NOMO-1 (cell line): ENCODE data around the gene ADAM23.

Source experiments
- DNase-seq, 2 experiments: peaks; one replicate each; lab custom pipeline; 2025; ENCODE audit not compliant: unreplicated experiment in 2 of 2; lab: John Stamatoyannopoulos, UW

Gene ADAM23

DNA sequence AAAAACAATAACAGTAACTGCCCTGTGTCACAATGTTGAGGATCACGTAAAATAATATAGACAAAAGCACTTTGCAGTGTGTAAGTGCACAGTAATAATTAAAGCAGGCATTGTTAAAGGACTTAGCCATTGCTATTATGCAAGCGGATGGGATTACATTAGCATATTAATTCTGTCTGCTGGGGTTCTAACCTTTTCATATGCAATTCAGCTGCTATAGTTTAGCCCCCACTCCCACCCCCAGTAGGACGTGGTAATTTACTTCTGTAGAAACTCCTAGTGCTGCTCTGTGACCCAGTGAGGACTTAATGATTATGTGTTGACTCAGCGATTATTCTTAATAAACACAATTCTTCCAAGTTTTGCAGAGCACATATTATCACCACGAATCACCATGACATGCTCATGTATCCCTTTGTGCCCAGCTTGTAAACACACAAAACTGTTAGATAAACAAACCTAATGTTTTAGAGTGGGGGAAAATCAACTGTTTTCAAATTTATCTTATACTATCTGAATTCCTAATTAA lies 5.1 kb upstream of the ADAM23 start:
- DNase-seq: no peak

- peak in 1 of 2 experiments; percentile 11 for DNase-seq
Measured at GRCh38 chr2:206442474-206442832, 879 bp upstream of the ADAM23 start.

DNA sequence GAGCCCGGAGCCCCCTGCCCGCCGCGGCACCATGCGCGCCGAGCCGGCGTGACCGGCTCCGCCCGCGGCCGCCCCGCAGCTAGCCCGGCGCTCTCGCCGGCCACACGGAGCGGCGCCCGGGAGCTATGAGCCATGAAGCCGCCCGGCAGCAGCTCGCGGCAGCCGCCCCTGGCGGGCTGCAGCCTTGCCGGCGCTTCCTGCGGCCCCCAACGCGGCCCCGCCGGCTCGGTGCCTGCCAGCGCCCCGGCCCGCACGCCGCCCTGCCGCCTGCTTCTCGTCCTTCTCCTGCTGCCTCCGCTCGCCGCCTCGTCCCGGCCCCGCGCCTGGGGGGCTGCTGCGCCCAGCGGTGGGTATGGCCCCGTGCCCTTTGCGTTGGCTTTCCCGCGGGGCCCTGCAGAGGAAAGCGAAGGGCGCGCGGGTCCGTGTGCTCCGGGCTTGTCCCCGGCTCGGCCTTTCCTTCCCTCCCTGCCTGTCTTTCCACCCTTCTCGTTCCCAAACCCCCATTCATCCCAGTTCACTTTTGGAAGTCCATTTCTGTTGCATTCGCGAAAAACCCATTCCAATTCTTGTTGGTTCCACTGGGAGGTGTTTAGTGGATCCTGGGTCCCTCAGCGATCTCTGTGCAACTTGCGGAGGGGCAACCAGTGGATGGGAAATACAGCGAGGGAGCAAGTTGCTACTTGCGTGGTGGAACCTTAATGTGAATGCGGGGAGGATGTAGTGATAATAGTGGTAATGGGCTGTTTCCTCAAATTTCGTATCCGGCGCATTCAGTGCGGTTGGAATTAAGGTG lies 599 bp downstream of the ADAM23 start:
- DNase-seq: peak in 1 of 2 experiments; percentile 28

DNA sequence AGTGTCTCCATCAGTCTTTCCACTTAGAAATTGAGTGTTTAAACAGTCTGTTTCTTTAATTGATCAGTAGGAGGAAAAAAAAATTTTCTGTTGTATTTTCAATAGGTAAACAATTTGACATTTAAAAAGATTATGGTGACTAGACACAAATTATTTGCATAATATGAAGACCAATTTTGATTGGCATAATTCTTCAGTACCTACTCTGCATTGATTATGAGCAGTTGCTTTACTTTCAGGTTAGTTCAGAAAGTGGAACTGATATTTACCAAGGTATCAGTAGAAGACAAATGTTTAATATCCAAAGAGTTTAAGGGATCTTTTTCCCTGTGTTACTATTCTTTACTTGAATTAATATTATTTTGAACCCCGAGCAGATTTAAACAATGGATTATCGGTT lies 2.6 kb downstream of the ADAM23 start:
- DNase-seq: no peak

DNA sequence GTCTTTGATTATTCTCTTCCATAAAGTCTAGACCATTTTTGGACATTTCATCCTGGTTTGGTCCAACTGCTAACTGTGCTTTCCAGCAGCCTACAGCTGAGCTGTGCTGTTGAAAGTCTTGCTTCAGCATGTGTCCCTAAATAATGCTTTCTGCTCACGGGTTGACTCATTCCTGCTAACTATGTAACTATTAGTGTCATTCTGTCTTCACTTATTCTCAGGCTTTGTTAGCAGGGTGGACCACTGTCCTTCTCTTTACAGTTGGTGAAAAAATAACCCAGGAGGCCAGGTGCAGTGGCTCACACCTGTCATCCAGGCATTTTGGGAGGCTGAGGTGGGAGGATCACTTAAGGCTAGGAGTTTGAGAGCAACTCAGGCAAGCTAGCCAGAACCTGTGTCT lies 8.9 kb downstream of the ADAM23 start:
- DNase-seq: no peak

DNA sequence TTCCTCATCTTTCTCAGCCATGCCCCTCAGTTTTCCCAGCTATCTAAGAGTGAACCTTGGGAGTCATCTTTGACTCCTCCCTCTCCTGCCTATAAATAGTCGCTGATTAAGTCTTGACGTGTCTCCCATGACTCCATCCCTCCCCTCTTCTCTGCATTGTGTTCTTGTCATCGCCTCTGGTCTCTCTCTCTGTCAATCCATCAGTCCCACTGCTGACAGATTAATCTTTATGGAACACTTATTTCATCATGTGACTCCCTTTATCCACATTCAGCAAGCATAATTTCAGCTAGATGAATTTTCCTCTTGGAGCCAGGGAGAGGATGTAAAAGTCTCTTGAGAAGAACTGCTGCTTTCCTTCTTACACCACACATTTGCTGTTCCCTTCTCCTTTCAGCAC lies 9.4 kb downstream of the ADAM23 start:
- DNase-seq: no peak

- no peak for DNase-seq
Measured at GRCh38 chr2:206456078-206456754, 12.9 kb downstream of the ADAM23 start.

DNA sequence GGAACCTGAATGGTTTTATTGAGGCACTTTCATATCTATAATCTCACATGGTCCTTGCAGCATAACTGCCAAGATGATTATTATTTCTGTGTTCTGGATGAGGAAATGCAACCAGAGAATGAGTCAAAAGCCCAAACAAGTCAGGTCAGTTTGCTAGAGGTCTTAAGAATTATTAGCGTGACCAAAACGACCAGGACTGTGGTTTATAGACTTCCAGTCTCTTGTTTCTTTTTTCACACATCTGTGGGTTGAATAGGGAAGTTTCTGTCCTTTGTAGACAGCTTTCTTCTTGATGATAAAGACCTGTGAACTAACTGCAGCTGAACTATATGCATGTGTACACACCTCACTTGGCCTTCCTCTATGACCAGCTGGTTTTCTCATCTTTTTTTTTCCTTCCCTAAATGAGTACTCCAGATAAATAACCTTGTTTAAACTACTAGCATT lies 13.9 kb downstream of the ADAM23 start:
- DNase-seq: peak; percentile 62 to 89

DNA sequence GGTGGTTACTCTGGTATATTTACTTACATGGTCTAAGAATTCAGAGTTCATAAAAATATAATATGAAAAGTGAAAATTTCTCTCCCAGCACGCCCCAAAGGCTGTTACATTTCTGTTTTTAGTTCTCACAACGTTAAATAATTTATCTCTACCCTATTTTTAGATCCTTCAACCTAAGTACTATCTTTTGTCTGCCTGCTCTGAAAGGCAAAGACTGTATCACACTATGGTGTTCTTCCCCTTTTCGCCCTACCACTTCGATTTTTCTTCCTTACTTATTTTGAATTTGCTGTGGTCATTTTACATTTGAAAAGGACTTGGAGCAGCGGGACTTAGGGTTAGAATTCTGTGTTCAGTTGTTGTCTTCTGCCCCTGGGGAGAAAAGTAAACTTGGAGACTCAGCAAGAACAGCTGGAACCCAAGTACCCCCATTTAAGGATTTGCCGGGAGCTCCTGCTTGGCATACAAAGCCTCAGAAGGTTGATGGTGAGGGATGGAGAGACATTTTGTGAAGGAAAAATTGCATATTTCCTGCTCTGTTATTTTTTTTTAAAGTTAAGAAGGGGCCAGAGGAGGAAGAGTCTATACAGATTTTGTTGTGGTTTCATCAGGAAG lies 19.0 kb downstream of the ADAM23 start:
- DNase-seq: peak in 1 of 2 experiments; percentile 39

GRCh38 chr2:206463685-206464084 lies 20.4 kb downstream of the ADAM23 start:
- DNase-seq: no peak

GRCh38 chr2:206464597-206464996 lies 21.3 kb downstream of the ADAM23 start:
- DNase-seq: no peak

DNA sequence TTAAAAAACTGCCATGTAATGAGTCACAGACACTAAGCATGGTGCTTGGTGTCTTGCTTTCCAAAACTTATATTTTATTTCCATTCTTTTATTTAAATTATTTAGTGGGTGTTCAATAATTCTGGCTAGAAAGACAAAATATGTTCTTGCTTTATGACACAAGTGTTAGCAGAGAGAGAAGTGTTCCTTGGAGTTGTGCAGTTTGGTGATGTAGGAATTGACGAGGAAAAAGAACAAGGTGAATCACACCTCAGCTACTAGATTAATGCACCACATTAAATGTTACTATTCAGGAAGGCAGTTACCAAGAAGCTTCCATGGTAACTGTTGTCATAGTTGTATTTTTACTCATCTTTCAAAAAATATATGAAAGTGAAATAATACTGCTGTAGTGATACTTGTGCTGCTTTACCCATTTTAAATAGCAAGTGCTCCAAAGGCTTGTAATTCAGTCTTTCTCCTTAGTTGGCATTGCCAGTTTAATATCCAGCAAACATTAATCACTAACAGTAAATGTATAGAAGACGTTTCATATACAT lies 28.3 kb downstream of the ADAM23 start:
- DNase-seq: no peak

DNA sequence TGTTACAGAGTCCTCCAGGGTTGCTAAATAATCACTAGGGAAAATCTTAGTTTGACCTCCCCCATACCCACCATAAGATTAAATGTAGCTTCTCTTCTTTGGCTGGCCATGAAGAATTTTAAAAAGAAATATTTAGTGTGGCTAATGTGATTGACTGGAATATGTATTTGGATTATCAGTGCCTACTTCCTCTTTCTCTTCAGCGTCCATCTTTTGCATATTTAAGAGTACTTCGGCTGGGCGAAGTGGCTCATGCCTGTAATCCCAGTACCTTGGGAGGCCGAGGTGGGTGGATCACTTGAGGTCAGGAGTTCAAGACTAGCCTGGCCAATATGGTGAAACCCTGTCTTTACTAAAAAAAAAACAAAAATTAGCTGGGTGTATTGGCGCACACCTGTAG lies 28.8 kb downstream of the ADAM23 start:
- DNase-seq: no peak

DNA sequence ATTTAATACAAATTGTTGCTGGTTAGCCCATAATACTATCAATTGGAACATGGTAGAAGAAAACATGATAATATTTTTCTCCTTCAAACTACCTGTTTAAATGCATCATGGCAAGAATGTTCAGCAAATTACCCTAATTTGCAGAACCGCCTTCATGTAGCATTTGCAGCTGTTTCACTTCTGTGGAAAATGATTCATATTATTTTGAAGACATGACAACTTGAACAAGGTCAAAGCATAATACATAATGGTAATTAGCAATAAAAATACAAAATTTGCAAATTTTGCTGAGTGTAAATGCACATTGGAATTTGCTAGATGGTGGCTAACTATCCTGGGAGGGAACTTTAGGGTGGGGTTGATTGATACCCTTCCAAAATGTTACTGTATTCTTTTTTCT lies 30.8 kb downstream of the ADAM23 start:
- DNase-seq: no peak

DNA sequence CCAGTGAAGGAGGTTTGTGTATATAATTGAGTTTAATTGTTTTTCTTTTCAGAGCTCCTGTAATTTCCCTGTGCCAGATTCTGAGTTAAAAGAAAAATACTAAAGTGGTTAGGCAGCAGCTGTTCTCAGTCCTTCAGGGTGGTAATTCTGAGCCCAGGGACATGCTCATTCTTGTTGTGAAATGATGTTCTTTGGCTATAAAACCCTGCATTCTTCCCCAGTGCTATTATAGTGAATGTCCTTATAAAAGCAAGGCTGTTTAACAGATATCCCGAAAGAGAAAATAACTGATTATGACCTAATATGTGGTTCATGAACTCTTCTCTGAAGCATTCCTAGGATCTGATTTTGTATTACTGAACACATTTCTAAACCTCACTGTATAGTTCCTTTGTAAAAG lies 34.0 kb downstream of the ADAM23 start:
- DNase-seq: no peak

DNA sequence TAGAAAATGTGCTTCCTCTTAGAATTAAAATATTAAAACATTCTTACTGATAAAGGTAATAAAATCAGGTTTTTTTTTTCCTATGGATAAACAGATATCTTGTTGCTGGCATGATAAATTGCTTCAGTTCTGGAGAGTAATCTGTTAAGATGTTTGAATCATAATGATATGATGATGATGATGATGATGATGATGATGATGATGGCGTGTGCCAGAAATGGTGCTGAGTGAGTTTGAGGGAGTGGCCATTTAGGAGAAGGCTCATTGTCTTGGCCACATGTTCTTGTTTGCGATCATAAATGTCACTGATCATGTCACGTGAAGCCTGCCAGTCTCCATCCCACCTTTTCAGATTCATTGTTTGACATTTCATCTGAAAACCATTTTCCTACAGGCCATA lies 35.0 kb downstream of the ADAM23 start:
- no peak for DNase-seq

DNA sequence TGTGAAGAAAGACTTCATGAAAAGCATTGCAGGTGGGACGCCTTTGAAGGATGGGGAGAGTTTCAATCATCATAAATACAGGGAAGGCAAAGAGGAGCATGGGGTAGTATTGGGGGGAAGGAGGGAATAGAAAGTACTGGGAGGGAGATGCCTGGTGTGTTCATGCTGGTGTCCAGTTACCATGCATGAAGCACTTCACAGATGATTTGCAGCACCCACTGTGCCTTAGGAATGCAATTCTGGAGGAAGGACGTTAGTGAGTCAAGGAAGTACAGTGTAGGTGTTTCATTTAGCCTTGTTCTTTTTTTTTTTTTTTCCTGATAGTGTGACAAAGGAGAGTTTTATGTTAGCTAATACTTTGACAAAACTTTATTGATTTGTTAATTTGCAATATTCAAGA lies 36.8 kb downstream of the ADAM23 start:
- no peak for DNase-seq

DNA sequence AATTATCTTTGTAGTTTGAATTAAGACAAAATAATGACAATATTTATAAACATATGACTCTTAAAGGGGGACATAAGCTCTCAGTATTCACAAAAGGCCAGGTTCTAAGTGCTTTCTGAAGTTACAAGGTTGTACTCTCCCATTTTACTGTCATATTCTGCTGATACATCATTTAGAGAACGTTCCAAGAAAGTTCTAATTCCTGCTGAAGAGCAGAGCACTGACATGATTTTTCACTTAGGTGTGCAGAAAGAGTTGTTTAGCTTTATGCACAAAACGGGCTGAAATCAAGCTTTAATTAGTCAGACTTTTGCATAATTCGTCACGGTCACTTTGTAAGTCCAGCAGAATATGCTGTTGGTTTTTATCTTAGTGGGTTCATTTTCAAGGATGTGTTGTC lies 37.3 kb downstream of the ADAM23 start:
- no peak for DNase-seq

DNA sequence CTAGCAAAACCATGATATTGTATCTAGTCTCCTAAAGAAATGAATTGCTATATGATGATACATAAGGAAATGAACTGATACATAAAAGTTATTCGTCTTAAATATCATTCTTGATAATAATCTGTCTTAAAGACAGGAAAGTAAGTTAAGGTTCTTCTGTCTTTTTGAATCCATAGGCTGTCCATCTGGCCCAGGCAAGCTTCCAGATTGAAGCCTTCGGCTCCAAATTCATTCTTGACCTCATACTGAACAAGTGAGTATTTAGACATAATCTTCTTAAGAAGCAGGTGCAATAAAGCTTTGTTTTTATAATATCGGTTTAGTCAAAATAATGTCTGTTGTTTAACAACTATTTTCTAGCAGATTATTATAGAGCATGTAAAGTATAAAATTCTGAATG lies 37.7 kb downstream of the ADAM23 start:
- no peak for DNase-seq

DNA sequence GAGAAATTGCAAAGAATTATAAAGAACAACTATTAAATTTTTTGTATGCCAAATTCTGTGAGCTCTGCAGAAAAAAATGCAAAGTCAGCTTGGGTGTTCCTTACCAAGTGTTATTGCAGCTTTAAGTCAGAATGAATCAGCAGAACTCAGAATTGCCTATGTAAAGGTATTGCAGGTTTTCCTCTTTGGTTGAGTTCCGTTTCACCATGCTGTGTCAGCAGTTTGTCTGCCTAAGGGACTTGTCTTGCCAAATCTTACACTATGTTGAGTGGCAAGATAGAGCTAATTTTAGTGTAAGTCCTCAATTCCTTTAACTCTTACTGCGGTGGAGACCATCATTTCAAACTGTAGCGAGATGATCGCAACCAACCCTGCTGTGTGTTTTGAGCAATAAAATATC lies 38.8 kb downstream of the ADAM23 start:
- DNase-seq: peak; percentile 39 to 54

- no peak for DNase-seq
Measured at GRCh38 chr2:206482633-206483032, 39.3 kb downstream of the ADAM23 start.
